Measurements from ENCODE around the gene GREM1.

DNA sequence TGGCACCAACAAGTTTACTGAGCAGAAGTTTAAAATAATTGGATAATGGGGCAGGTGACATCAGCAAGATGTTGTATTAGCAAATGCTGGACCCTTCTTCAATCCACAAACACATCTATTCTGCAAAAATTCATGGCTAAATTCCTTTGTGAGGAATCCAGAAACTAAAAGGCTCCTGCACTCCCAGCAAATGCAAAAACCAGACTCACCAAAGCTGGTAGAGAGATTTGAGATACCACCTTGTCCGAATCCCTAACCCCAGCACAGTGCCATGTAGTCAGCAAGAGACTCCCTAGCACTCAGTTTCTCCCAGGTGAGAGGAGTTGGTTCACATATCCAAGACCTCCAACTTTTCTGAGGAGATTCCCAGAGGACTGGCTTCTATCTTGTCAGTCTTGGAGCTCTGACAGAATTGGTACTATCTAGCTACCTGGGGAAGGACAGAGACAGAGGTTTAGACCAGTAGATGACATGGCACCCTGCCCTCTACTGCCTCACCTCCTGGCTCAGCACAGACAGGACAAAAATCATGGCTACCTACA is 21.8 kb downstream of the GREM1 start:
- TF ChIP-seq CTCF (IDR thresholded peaks at IDR 0.05 in 8 of 11, conservative IDR thresholded peaks at IDR 0.05 in 3 of 11) (no peak), POLR2AphosphoS5 (IDR thresholded peaks at IDR 0.05) (no peak)
